ENCODE measurements around the gene LYPLA2. TPM values are rescaled to one million over a fixed set of nuclear protein-coding genes. Genes with fewer than 3 reads are reported as not detected.
A peak's percentile ranks its signal among the peaks of the same experiment; 100 is the strongest.

LYPLA2 gene
- total RNA-seq, 1 donor from 2014 or later, result 138 TPM

GRCh38 chr1:23810818-23811540 is 20.0 kb downstream of the LYPLA2 start:
- Mint-ChIP-seq H3K4me3 (ENCODE audit: unreplicated experiment) (no peak overlapping the region), H3K4me1 (ENCODE audit: unreplicated experiment) (peaks cover 26% of the 10 kb centered on the region), H3K27ac (ENCODE audit: unreplicated experiment) (no peak overlapping the region), H3K36me3 (ENCODE audit: low read depth, unreplicated experiment) (peaks cover 25% of the 10 kb centered on the region), H3K9me3 (ENCODE audit: unreplicated experiment) (no peaks in the 10 kb centered on the region), H3K27me3 (ENCODE audit: unreplicated experiment) (peaks cover 2% of the 10 kb centered on the region)
- peak; percentile 71 for DNase-seq (ENCODE audit: low spot score)
- TF ChIP-seq CTCF (IDR thresholded peaks at IDR 0.05; ENCODE audit: unreplicated experiment), result peak; percentile 65

GRCh38 chr1:23814016-23814415 is 23.1 kb downstream of the LYPLA2 start:
- no peak for TF ChIP-seq CTCF (IDR thresholded peaks at IDR 0.05; ENCODE audit: unreplicated experiment)
- H3K36me3 Mint-ChIP-seq (ENCODE audit: low read depth, unreplicated experiment), result peaks cover 14% of the 10 kb centered on the region
- H3K27me3 Mint-ChIP-seq (ENCODE audit: unreplicated experiment), result peaks cover 2% of the 10 kb centered on the region
- no peak overlapping the region for H3K4me3 Mint-ChIP-seq (ENCODE audit: unreplicated experiment)
- H3K4me1 Mint-ChIP-seq (ENCODE audit: unreplicated experiment), result peaks cover 15% of the 10 kb centered on the region
- no peaks in the 10 kb centered on the region for H3K9me3 Mint-ChIP-seq (ENCODE audit: unreplicated experiment)
- no peak overlapping the region for H3K27ac Mint-ChIP-seq (ENCODE audit: unreplicated experiment)
- no peak for DNase-seq (ENCODE audit: low spot score)

GRCh38 chr1:23816361-23816760 is 25.4 kb downstream of the LYPLA2 start:
- peaks cover 5% of the 10 kb centered on the region for H3K4me1 Mint-ChIP-seq (ENCODE audit: unreplicated experiment)
- peaks cover 3% of the 10 kb centered on the region for H3K27me3 Mint-ChIP-seq (ENCODE audit: unreplicated experiment)
- H3K4me3 Mint-ChIP-seq (ENCODE audit: unreplicated experiment), result no peak overlapping the region
- no peak for TF ChIP-seq CTCF (IDR thresholded peaks at IDR 0.05; ENCODE audit: unreplicated experiment)
- no peaks in the 10 kb centered on the region for H3K9me3 Mint-ChIP-seq (ENCODE audit: unreplicated experiment)
- no peak overlapping the region for H3K27ac Mint-ChIP-seq (ENCODE audit: unreplicated experiment)
- H3K36me3 Mint-ChIP-seq (ENCODE audit: low read depth, unreplicated experiment), result peaks cover 11% of the 10 kb centered on the region
- DNase-seq (ENCODE audit: low spot score), result no peak

- DNase-seq (ENCODE audit: low spot score), result no peak
- TF ChIP-seq CTCF (IDR thresholded peaks at IDR 0.05; ENCODE audit: unreplicated experiment), result no peak
- peaks cover 3% of the 10 kb centered on the region for H3K27me3 Mint-ChIP-seq (ENCODE audit: unreplicated experiment)
- peaks cover 6% of the 10 kb centered on the region for H3K36me3 Mint-ChIP-seq (ENCODE audit: low read depth, unreplicated experiment)
- no peak overlapping the region for H3K4me3 Mint-ChIP-seq (ENCODE audit: unreplicated experiment)
- H3K9me3 Mint-ChIP-seq (ENCODE audit: unreplicated experiment), result no peaks in the 10 kb centered on the region
- peaks cover 4% of the 10 kb centered on the region for H3K4me1 Mint-ChIP-seq (ENCODE audit: unreplicated experiment)
- no peak overlapping the region for H3K27ac Mint-ChIP-seq (ENCODE audit: unreplicated experiment)
Measured at GRCh38 chr1:23816906-23817305, 26.0 kb downstream of the LYPLA2 start.

- no peak for DNase-seq (ENCODE audit: low spot score)
- Mint-ChIP-seq H3K4me1 (ENCODE audit: unreplicated experiment) (peaks cover 4% of the 10 kb centered on the region), H3K36me3 (ENCODE audit: low read depth, unreplicated experiment) (peaks cover 6% of the 10 kb centered on the region), H3K27me3 (ENCODE audit: unreplicated experiment) (peaks cover 3% of the 10 kb centered on the region), H3K4me3 (ENCODE audit: unreplicated experiment) (peak overlapping the region; percentile 28), H3K27ac (ENCODE audit: unreplicated experiment) (no peak overlapping the region), H3K9me3 (ENCODE audit: unreplicated experiment) (no peaks in the 10 kb centered on the region)
- no peak for TF ChIP-seq CTCF (IDR thresholded peaks at IDR 0.05; ENCODE audit: unreplicated experiment)
Measured at GRCh38 chr1:23817633-23818032, 26.7 kb downstream of the LYPLA2 start.
